HepG2 (cell line): ENCODE results near the gene GPHN. TPM values are rescaled to one million over a fixed set of nuclear protein-coding genes. Genes with fewer than 3 reads are reported as not detected.

Source experiments
- ATAC-seq: fragments of 200-7000 bp; cut with Tn5 transposase; 3 replicates; pipeline ENCODE4 v1.9.1; 2020; ENCODE audit warnings: mild to moderate bottlenecking, moderate library complexity
- BruUV-seq: library from RNA; stranded (reverse); fragments of 400-500 nt; replicated peaks from 2 replicates; lab custom pipeline; 2021; lab: Mats Ljungman, UMichigan
- CTCF ChIA-PET: fragments of 300-600 bp; formaldehyde crosslinking; extraction: SDS; loops from one replicate; lab custom pipeline; 2021; ENCODE audit warnings: low total read pairs, inconsistent platforms, low intra/inter-chr PET ratio; lab: Yijun Ruan, JAX
- POLR2A ChIA-PET: fragments of 350-600 bp; sonication (Branson Sonifier 250); formaldehyde crosslinking; loops from one replicate; lab custom pipeline; 2020; ENCODE audit warnings: antibody characterized with exemption, inconsistent platforms; lab: Yijun Ruan, JAX
- DNase-seq: peaks from one replicate; pipeline ENCODE4 v3.0.0-alpha.2; 2015; ENCODE audit warnings: low spot score
- FAIRE-seq: peaks from 3 replicates; lab custom pipeline; 2011; peaks lifted over from hg19 to GRCh38; lab: Jason Lieb, UNC
- H2AFZ ChIP-seq: one replicate; pipeline ENCODE4 v1.6.1; 2011; ENCODE audit warnings: low read length, inconsistent platforms
- H3K27ac ChIP-seq: fragments of 300-600 bp; 3 replicates; pipeline ENCODE4 v1.8.0; 2011; ENCODE audit warnings: mixed run types, mild to moderate bottlenecking, mixed read lengths, low read length, inconsistent platforms; ENCODE audit not compliant: insufficient read depth; ENCODE audit errors: extremely low read length
- H3K27me3 ChIP-seq, 2 experiments: fragments of 200-600 bp in 1 of 2; 2 replicates in 1 of 2; 3 replicates in 1 of 2; pipeline versions ENCODE4 v1.6.0 to v1.8.0; 2011; ENCODE audit warnings: low read length in 2 of 2, mild to moderate bottlenecking in 2 of 2, moderate library complexity in 2 of 2, inconsistent platforms in 1 of 2; ENCODE audit not compliant: insufficient read depth in 2 of 2, control insufficient read depth in 1 of 2
- H3K36me3 ChIP-seq, 2 experiments: fragments of 200-600 bp in 1 of 2; replicated peaks in 1 of 2; 2 replicates in 1 of 2; 3 replicates in 1 of 2; pipeline versions ENCODE4 v1.5.1 to v1.8.0; 2011; ENCODE audit warnings: low read length in 2 of 2, inconsistent platforms in 1 of 2; ENCODE audit not compliant: insufficient read depth in 2 of 2, control insufficient read depth in 1 of 2
- H3K4me1 ChIP-seq: 2 replicates; pipeline ENCODE4 v1.5.1; 2012; ENCODE audit warnings: low read length, inconsistent platforms; ENCODE audit not compliant: insufficient read depth
- H3K4me2 ChIP-seq: 2 replicates; pipeline ENCODE4 v1.6.0; 2011; ENCODE audit warnings: low read depth, low read length, inconsistent platforms
- H3K4me3 ChIP-seq, 3 experiments: fragments of 200-600 bp in 1 of 3; sonication (generic), shearing (Covaris generic) in 1 of 3; replicated peaks in 1 of 3; 2 replicates each; pipeline ENCODE4 v1.5.1; 2011 to 2016; ENCODE audit warnings: low read length in 3 of 3, inconsistent platforms in 2 of 3, low read depth in 2 of 3, mild to moderate bottlenecking in 2 of 3, control low read depth in 1 of 3, mixed read lengths in 1 of 3; ENCODE audit not compliant: insufficient read depth in 1 of 3
- H3K79me2 ChIP-seq: one replicate; pipeline ENCODE4 v1.6.1; 2011; ENCODE audit warnings: low read length, inconsistent platforms; ENCODE audit not compliant: insufficient read depth
- H3K9ac ChIP-seq: 2 replicates; pipeline ENCODE4 v1.6.0; 2011; ENCODE audit warnings: mild to moderate bottlenecking, low read depth, low read length, inconsistent platforms; ENCODE audit not compliant: insufficient read depth
- H3K9me3 ChIP-seq: 2 replicates; pipeline ENCODE4 v1.5.1; 2012; ENCODE audit warnings: mild to moderate bottlenecking, low read length
- H4K20me1 ChIP-seq: 2 replicates; pipeline ENCODE4 v1.6.0; 2011; ENCODE audit warnings: inconsistent platforms, mild to moderate bottlenecking, low read length, moderate library complexity; ENCODE audit not compliant: insufficient read depth
- MAFF ChIP-seq: IDR thresholded peaks from 2 replicates; pipeline ENCODE4 v1.6.1; 2011; ENCODE audit warnings: low read depth, low read length, improper control_type of control experiment
- MAFK ChIP-seq, 2 experiments: IDR thresholded peaks in 1 of 2; conservative IDR thresholded peaks in 1 of 2; 2 replicates each; pipeline ENCODE4 v1.6.1; 2011; ENCODE audit warnings: improper control_type of control experiment in 2 of 2, low read length in 2 of 2
- MXD4 ChIP-seq: IDR thresholded peaks from 2 replicates; pipeline ENCODE4 v1.6.1; 2016; ENCODE audit warnings: mild to moderate bottlenecking, missing biosample characterization, missing genetic modification reagents
- ZBTB38 ChIP-seq: sonication (generic); formaldehyde crosslinking; IDR thresholded peaks from 2 replicates; pipeline ENCODE4 v1.5.1; 2020; ENCODE audit warnings: mild to moderate bottlenecking, missing genetic modification reagents
- ZNF674 ChIP-seq: sonication (generic); formaldehyde crosslinking; IDR thresholded peaks from 2 replicates; pipeline ENCODE4 v1.5.0; 2020; ENCODE audit warnings: low read depth, mild to moderate bottlenecking, missing genetic modification reagents
- WGBS: methylation state at CpG from one replicate; pipeline ENCODE4 v1.1.6; 2017; ENCODE audit warnings: low lambda C conversion rate; 5-methylcytosine and 5-hydroxymethylcytosine counted together
- in situ Hi-C: cut with HindIII; loops from 2 replicates; pipeline ENCODE4 v1.10.0; 2017; ENCODE audit warnings: low pct_unique_long_range_greater_than_20kb; ENCODE audit not compliant: extremely low pct_ligation_motif_present
- intact Hi-C: fragments of 100-400 bp; cut with micrococcal nuclease; formaldehyde crosslinking; loops from one replicate; pipeline ENCODE4 v1.10.0; 2022; ENCODE audit not compliant: unreplicated experiment
- polyA plus RNA-seq, 8 experiments: library from polyadenylated mRNA; depleted of rRNA in 3 of 8; stranded (reverse) in 7 of 8; unstranded in 1 of 8; fragments of >200 nt; fragmentation: Illumina TruSeq in 4 of 8; extraction: Trizol in 4 of 8; gene quantifications; 2 replicates each; pipeline versions ENCODE4 v1.2.1 to v1.2.3, GENCODE V29; 2011 to 2016; ENCODE audit warnings: low read depth in 4 of 8, missing spikeins in 1 of 8, mixed read lengths in 1 of 8; ENCODE audit not compliant: insufficient read depth in 1 of 8
- total RNA-seq, 5 experiments: library from RNA; depleted of rRNA; stranded (reverse); fragments of >200 nt; fragmentation: Illumina TruSeq; extraction: Trizol; gene quantifications; 2 replicates each; pipeline ENCODE4 v1.2.3, GENCODE V29; 2016; ENCODE audit warnings: low read depth in 1 of 5
- TF ChIP-seq, protein P1 (sequence below): sonication (generic); formaldehyde crosslinking; IDR thresholded peaks from 2 replicates; pipeline ENCODE4 v1.5.0; 2020; ENCODE audit warnings: mild to moderate bottlenecking, missing genetic modification reagents
- TF ChIP-seq, protein P2 (sequence below), 2 experiments: fragments of 450-650 bp in 1 of 2; sonication (generic) in 1 of 2; formaldehyde crosslinking in 1 of 2; IDR thresholded peaks; 2 replicates each; pipeline versions ENCODE4 v1.6.1 to v1.8.0; 2016 to 2022; ENCODE audit warnings: antibody characterized with exemption in 1 of 2, mild to moderate bottlenecking in 1 of 2, missing genetic modification reagents in 1 of 2

The GPHN gene
- total and polyA plus RNA-seq, 2 of the 13 experiments (the other 11 are each of a cell fraction or from before 2014, with no cell fraction given), result 12.7 to 19.2 TPM

DNA sequence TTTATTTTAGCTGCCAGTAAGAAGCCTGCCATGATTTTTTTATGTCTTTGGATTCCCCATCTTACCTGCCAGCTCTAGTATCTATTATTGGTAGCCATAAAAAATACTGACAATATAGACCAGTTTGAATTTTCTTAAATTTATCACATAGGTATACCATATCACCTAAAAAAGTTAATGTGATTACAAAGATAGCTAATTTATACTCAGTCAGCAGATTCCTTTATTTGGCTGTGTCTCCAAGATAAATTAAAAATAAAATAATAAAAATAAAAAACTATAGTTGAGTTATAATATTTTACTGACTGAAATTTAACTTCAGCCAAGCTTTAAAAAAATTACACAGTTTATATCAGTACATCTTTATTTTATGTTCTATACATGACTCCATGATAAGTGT is 128.3 kb downstream of the GPHN start:
- no peaks in the 10 kb centered on the region for H3K9me3 ChIP-seq
- BruUV-seq, result no TSS peak
- ChIA-PET CTCF (no interaction called here), POLR2A (no interaction called here)
- ATAC-seq (no peak), DNase-seq (no peak), FAIRE-seq (no peak)
- H3K27ac ChIP-seq, result no peak overlapping the region
- H3K4me1 ChIP-seq, result peaks cover 14% of the 10 kb centered on the region
- H2AFZ ChIP-seq, result no peak overlapping the region
- TF ChIP-seq MAFF (peak; percentile 27; the same call in 1 of the 2 replicates), MAFK (conservative IDR thresholded peaks at IDR 0.05 in 1 of 2, IDR thresholded peaks at IDR 0.05 in 1 of 2; ENCODE audit: low read length in 2 of 2) (peak; percentile 57 to 79; a peak in 3 of 4 replicates), ZNF674 (CRISPR knock-in tag) (no peak)
- H3K4me3 ChIP-seq, result no peak overlapping the region
- in situ Hi-C loops (no loop called here), intact Hi-C loops (no loop called here)
- H3K36me3 ChIP-seq, result no peaks in the 10 kb centered on the region
- H3K4me2 ChIP-seq, result no peak overlapping the region
- no peak overlapping the region for H3K9ac ChIP-seq
- H4K20me1 ChIP-seq, result no peaks in the 10 kb centered on the region
- H3K79me2 ChIP-seq, result peaks cover 3% of the 10 kb centered on the region
- H3K27me3 ChIP-seq, result no peaks in the 10 kb centered on the region

DNA sequence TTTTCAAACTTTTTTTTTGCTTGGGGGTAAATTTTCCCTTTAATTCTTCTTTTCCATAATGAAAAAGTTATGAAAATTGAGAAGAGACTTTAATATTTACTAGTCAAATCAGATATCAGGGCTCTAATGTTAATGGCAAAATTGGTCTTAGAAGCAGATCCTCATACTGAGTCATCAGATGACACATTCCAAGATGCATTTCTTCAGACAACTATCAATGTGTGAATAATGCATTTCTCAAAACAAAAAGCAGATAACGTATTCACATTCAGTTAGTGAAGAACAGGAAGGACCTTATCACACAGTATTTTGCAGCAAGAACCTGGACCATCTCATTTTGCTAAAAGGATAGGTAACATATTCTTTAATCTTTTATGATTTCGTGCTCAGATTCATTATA is 130.7 kb downstream of the GPHN start:
- 97% methylated on average over 2 of the region's 2 CpGs for WGBS
- Histone ChIP-seq H3K36me3 (no peaks in the 10 kb centered on the region), H3K27ac (no peak overlapping the region), H3K4me3 (no peak overlapping the region), H3K4me2 (no peak overlapping the region), H3K4me1 (peaks cover 14% of the 10 kb centered on the region), H3K79me2 (peaks cover 3% of the 10 kb centered on the region), H4K20me1 (no peaks in the 10 kb centered on the region), H3K9me3 (no peaks in the 10 kb centered on the region), H3K27me3 (no peaks in the 10 kb centered on the region), H3K9ac (no peak overlapping the region), H2AFZ (no peak overlapping the region)
- no TSS peak for BruUV-seq
- DNase-seq, result no peak
- intact Hi-C loops, result no loop called here
- FAIRE-seq, result no peak
- no peak for ATAC-seq
- ChIA-PET CTCF (no interaction called here), POLR2A (no interaction called here)
- in situ Hi-C loops, result no loop called here
- TF ChIP-seq, protein P1, sequence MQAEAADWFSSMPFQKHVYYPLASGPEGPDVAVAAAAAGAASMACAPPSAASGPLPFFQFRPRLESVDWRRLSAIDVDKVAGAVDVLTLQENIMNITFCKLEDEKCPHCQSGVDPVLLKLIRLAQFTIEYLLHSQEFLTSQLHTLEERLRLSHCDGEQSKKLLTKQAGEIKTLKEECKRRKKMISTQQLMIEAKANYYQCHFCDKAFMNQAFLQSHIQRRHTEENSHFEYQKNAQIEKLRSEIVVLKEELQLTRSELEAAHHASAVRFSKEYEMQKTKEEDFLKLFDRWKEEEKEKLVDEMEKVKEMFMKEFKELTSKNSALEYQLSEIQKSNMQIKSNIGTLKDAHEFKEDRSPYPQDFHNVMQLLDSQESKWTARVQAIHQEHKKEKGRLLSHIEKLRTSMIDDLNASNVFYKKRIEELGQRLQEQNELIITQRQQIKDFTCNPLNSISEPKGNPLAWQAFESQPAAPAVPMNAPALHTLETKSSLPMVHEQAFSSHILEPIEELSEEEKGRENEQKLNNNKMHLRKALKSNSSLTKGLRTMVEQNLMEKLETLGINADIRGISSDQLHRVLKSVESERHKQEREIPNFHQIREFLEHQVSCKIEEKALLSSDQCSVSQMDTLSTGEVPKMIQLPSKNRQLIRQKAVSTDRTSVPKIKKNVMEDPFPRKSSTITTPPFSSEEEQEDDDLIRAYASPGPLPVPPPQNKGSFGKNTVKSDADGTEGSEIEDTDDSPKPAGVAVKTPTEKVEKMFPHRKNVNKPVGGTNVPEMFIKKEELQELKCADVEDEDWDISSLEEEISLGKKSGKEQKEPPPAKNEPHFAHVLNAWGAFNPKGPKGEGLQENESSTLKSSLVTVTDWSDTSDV (CRISPR knock-in tag), result no peak
- TF ChIP-seq ZBTB38 (no peak), MXD4 (no peak)
- TF ChIP-seq, protein P2, sequence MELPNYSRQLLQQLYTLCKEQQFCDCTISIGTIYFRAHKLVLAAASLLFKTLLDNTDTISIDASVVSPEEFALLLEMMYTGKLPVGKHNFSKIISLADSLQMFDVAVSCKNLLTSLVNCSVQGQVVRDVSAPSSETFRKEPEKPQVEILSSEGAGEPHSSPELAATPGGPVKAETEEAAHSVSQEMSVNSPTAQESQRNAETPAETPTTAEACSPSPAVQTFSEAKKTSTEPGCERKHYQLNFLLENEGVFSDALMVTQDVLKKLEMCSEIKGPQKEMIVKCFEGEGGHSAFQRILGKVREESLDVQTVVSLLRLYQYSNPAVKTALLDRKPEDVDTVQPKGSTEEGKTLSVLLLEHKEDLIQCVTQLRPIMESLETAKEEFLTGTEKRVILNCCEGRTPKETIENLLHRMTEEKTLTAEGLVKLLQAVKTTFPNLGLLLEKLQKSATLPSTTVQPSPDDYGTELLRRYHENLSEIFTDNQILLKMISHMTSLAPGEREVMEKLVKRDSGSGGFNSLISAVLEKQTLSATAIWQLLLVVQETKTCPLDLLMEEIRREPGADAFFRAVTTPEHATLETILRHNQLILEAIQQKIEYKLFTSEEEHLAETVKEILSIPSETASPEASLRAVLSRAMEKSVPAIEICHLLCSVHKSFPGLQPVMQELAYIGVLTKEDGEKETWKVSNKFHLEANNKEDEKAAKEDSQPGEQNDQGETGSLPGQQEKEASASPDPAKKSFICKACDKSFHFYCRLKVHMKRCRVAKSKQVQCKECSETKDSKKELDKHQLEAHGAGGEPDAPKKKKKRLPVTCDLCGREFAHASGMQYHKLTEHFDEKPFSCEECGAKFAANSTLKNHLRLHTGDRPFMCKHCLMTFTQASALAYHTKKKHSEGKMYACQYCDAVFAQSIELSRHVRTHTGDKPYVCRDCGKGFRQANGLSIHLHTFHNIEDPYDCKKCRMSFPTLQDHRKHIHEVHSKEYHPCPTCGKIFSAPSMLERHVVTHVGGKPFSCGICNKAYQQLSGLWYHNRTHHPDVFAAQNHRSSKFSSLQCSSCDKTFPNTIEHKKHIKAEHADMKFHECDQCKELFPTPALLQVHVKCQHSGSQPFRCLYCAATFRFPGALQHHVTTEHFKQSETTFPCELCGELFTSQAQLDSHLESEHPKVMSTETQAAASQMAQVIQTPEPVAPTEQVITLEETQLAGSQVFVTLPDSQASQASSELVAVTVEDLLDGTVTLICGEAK (IDR thresholded peaks at IDR 0.05), result no peak
- TF ChIP-seq, protein P2 (CRISPR knock-in tag; IDR thresholded peaks at IDR 0.05), result no peak
